ENCODE measurements around the gene CXCL6. TPM values are rescaled to one million over a fixed set of nuclear protein-coding genes. Genes with fewer than 3 reads are reported as not detected.

The CXCL6 gene
- total RNA-seq, 1 experiment from 2014 or later, result 0.34 TPM

DNA sequence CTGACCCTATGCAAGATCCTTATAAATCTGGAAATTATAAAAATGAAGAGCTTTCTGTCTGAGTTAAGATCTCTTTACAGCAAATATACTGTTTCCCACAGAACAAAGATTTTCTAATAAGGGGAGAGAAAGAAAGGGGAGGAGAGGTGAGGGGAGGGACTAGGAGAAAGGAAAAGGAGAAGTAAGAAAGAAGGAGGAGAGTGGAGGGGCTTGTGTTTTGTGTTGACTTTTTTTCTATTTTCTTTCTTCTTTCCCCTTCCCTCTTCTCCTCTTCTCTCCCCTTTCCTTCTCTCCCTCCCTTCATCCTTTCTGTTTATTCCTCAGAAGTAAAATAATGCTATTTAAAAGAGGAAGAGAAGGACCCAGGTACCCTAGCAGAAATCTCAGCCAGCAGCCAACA, 6.2 kb downstream of the CXCL6 start:
- DNase-seq (ENCODE audit: low read depth), result no peak

GRCh38 chr4:73843369-73843768, 6.9 kb downstream of the CXCL6 start:
- peak; percentile 55 for DNase-seq (ENCODE audit: low read depth)

GRCh38 chr4:73844345-73844744, 7.9 kb downstream of the CXCL6 start:
- peak; percentile 74 for DNase-seq (ENCODE audit: low read depth)

DNA sequence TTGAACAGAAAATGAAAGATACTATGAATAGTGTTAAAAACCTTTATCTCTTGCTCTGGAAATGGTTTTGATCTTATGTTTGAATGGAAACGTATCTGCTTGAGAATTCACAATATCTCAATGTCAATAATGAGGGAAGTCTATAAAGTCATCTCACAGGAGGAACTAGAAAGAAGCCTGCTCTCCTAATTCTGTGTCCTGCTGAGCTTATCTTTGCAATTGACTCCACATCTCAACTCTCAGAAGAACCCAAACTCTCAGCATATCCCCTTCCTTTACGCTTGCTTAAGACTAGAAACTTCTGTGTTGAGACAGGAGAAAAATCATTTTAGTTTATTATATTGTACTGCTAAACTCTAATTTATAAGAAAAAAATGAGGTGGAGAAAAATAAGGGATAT, 8.3 kb downstream of the CXCL6 start:
- DNase-seq (ENCODE audit: low read depth), result no peak

DNA sequence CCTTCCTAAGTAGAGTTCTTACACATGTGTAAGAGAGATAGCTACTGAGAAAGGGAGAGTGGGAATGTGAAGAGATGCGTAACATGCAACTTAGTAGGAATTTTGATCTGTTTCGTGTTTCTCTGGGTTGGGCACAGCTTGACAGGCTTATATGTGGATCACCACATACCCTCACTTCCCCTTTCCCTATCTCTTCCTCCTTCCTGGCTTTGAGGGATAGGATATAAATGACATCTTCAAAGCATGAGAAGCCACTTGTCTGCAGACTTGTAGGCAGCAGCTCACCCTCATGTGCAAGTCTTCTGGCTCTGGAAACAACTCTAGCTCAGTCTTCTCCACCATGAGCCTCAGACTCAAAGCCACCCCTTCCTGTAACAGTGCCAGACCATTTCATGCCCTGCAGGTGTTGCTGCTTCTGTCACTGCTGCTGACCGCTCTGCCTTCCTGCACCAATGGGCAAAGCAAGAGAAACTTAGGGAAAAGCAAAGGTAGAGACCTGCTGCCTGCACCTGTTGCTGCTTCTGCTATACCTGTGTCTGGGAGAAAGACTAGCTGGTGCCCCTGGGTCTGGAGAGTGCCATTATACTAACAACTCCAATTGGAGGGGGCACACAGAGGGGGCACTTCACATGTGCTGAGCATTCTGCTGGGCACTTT, 11.2 kb downstream of the CXCL6 start:
- no peak for DNase-seq (ENCODE audit: low read depth)

DNA sequence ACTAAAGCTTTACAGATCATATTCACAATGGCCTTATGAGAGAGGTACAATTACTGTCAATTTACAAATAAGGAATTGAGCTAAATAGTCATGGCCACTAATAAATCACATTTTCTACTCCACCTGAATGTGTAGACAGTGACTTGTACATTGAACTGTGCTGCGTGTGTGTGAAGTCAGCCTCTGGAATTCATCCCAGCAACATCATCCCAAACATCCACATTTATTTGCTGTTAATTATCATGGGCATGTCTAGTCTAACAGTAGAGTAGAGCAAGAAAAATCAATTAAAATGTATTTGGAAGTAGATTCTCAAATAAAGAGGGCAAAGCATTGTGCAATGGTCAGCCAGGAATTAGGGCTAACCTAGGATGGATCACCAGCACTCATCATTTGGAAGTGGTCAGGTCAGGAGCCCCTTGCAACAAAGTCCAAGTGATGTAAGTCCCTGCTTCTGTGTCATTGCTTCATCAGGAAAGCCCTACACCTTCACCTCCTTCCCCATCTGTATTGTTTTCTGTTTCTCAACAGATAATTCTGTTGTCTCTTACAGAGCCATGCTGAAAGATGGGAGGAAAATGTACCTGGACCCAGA, 11.8 kb downstream of the CXCL6 start:
- DNase-seq (ENCODE audit: low read depth), result no peak

GRCh38 chr4:73850261-73850970, 13.9 kb downstream of the CXCL6 start:
- no peak for DNase-seq (ENCODE audit: low read depth)

GRCh38 chr4:73851293-73851692, 14.8 kb downstream of the CXCL6 start:
- DNase-seq (ENCODE audit: low read depth), result no peak

- DNase-seq (ENCODE audit: low read depth), result no peak
Measured at GRCh38 chr4:73852771-73853170, 16.3 kb downstream of the CXCL6 start.

DNA sequence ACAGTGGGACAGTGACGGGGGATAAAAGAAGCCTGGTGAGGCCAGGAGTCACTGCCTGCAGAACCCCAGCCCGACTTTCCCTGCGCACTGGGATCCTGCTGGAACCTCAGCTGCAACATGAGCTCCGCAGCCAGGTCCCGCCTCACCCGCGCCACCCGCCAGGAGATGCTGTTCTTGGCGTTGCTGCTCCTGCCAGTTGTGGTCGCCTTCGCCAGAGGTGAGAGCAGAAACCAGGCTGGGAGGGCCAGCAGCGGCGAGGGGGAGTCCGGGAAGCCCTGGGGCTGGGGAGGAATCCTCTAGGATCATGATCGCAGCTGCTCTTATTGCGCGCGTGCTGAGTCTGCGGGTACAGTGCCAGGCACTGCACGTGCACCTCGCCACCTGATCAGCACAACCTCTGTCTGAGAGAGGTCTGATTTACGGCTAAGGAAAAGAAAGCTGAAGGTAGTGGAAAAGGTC, 16.8 kb downstream of the CXCL6 start, which contains the start of gene PF4V1:
Gene PF4V1, plus strand, starts transcription at position 51 of the 459 bp plus-strand sequence. Its CDS starts 67 bp downstream, at position 118.
- DNase-seq (ENCODE audit: low read depth), result no peak

GRCh38 chr4:73853718-73854473, 17.4 kb downstream of the CXCL6 start:
- no peak for DNase-seq (ENCODE audit: low read depth)

DNA sequence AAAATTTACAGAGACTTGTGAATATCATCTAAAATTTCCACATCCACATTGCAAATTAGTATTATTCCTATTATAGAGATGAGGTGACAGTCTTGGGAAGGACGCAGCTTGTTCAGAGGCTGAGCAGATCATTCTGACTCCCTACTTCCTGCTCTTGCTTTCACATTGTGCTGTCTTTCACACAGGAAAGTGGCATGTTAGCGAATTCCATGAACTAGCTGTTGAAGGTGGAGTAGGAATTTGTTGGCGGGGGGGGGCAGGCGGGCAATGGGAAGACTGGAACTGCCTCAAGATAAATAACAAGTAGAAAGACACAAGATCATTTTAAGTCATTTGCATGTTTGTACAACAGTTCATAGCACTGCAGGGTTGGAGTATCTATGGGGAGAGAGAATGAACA, 18.9 kb downstream of the CXCL6 start:
- DNase-seq (ENCODE audit: low read depth), result no peak

GRCh38 chr4:73856518-73856917, 20.0 kb downstream of the CXCL6 start:
- DNase-seq (ENCODE audit: low read depth), result peak; percentile 74

DNA sequence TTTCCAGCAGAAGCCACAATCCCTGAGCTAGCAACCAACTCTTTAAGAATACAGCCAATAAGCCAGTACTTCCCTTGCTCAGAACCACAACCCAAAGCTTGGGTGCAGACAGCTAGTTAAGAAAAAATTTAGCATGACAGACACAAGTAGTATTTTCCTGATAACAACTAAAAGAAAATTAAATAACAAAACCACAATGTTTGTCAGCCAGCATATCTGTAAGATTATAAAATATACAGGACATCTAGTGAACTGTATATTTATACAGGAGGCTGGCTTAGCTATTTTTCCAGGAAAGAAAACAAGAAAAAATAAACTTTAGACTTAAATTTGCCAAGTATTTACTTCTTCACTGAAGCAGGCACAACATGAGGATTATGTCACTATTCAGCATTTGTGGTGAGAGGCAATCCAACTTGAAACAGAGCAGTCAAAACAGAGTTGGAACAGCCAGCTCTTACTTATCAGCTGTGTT, 23.2 kb downstream of the CXCL6 start:
- peak; percentile 64 for DNase-seq (ENCODE audit: low read depth)

DNA sequence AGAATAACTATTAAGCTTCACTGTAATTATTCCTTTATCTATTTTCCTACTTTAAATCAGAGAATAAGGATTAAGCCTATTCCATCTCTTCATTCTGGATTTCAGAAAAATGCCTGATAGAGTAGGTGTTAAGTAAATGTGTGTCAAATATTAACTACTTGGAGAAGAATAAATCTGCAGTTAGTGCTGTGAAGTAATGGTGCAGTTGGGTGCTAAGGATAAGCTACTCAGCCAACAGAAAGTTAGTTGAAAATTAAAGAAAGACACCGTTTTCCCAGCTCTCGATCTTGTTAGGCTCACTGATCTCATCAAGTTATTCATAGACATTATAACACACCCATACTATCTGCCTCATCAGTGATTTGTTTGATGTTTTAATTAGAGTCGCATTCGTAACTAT, 23.7 kb downstream of the CXCL6 start:
- DNase-seq (ENCODE audit: low read depth), result no peak

DNA sequence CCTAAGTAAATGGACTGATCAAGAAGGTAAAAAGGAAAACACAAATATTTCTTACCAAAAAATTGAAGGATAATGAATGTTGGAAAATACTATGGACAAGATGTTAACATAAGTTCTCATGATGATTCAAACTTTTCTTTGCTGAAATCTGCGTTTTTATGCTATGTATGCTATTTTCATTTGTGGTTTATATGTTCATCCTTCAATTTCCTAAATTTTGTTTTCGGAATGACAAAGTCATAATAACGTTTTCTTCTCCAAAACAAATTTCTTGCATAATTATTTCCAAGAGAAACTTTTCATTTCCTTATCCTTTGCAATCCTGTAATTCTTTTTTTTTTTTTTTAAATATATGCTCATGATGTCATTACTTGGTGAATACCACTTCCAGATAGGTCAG, 24.4 kb downstream of the CXCL6 start:
- no peak for DNase-seq (ENCODE audit: low read depth)

DNA sequence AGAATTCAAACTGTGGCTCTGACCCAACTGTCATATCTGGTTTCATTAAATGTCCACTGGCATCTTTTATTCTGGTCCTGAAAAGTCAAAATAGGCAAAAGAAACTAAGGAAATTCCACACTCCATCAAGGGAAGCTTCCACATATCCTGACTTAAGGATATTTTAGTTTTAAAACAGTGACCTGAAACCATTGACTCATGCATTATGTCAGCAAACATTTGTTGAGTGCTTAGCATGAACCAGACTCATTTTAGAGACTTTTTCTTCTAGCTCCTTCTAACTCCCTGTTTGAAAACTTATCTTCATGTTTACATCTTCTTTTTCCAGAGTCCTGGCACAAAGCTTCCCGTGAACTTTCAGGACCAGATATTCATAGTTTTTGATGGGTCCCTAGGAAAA, 25.8 kb downstream of the CXCL6 start:
- peak; percentile 39 for DNase-seq (ENCODE audit: low read depth)

- no peak for DNase-seq (ENCODE audit: low read depth)
Measured at GRCh38 chr4:73864365-73864764, 27.9 kb downstream of the CXCL6 start.

GRCh38 chr4:73864961-73865360, 28.5 kb downstream of the CXCL6 start:
- DNase-seq (ENCODE audit: low read depth), result no peak

DNA sequence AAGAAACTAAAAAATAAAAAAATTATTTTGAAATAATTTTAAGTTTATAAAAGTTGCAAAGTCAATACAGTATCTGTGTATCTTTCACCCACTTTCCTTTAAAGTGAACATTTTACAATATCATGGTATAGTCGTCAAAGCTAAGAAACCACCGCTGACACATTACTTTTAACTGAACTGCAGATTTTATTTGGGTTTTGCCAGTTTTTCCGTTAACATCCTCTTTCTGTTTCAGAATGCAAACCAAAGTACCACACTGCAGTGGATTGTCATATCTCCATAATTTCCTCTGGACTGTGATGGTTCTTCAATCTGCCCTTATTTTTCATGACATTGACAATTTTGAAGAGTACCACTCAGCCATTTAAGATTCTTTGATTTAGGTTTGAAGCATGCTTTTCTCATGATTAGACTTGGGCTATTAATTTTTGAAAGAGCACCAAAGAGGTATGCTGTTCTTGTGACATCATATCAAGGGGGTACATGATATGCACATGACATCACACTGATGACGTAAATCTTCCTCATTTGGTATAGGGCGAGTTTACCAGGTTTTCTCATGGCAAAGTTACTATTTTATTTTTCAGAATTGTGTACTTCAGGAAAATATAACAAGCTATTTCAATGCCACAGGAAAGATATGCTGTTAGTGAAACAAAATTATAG, 29.1 kb downstream of the CXCL6 start:
- DNase-seq (ENCODE audit: low read depth), result no peak

DNA sequence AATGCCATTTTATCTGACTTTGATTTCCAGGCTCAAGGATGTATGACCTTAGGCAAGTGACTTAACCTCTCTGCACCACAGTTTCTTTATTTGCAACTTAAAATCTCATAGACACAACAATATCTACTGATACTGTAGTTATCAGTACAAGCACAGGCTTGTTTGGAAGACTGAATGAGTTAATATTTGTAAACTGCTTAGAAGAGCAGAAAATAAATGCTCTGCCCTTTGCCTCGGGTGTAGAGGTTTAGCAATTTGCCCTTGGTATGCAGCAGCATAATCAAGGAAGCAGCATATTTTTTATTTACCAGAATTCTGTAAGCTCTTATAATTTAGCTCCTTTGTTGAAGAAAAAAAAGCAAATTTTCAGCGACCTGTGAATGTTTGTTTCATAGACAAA, 29.8 kb downstream of the CXCL6 start:
- no peak for DNase-seq (ENCODE audit: low read depth)
